ENCODE results near the gene CMYA5.

GRCh38 chr5:79736528-79737514, 47.2 kb downstream of the CMYA5 start:
- TF ChIP-seq CTCF (conservative IDR thresholded peaks at IDR 0.05; ENCODE audit: low read length) (no peak), EZH2phosphoT487 (IDR thresholded peaks at IDR 0.05; ENCODE audit: borderline replicate concordance, low read depth, low read length) (no peak)
